OCI-LY7 (cell line): Measurements from ENCODE around the gene RAD9A.

Source experiments
- CTCF ChIP-seq: fragments of 200-600 bp; sonication (generic); conservative IDR thresholded peaks from 2 replicates; pipeline ENCODE4 v1.5.1; 2014; ENCODE audit warnings: mild to moderate bottlenecking, antibody characterized with exemption, low read length, moderate library complexity, mixed read lengths
- EZH2phosphoT487 ChIP-seq: fragments of 200-600 bp; sonication (generic); IDR thresholded peaks from 2 replicates; pipeline ENCODE4 v1.6.1; 2018; ENCODE audit warnings: low read depth, borderline replicate concordance, mild to moderate bottlenecking, mixed run types, antibody characterized with exemption, low read length, moderate library complexity, mixed read lengths

GRCh38 chr11:67368621-67369020 lies 23.2 kb upstream of the RAD9A start:
- no peak for TF ChIP-seq EZH2phosphoT487
- no peak for TF ChIP-seq CTCF
